ENCODE results near the gene CBY1. TPM values are rescaled to one million over a fixed set of nuclear protein-coding genes. Genes with fewer than 3 reads are reported as not detected.

Gene CBY1
- total RNA-seq, 4 donors from 2014 or later, result 6.6 to 19.5 (median 12.3) TPM

GRCh38 chr22:38706101-38706900 lies 49.9 kb downstream of the CBY1 start:
- Histone ChIP-seq H3K27me3 (no peaks in the 10 kb centered on the region), H3K4me1 (peaks cover 0 to 41% (median 10%) of the 10 kb centered on the region in 4 donors), H3K36me3 (peaks cover 0 to 13% (median 0%) of the 10 kb centered on the region in 3 donors), H3K27ac (peak overlapping the region; percentile 98 to 100 (median 99)), H3K4me3 (peak overlapping the region; percentile 96 to 99 (median 98)), H3K9me3 (no peaks in the 10 kb centered on the region)
- DNase-seq, result peak; percentile 47 to 71 (median 70)
- TF ChIP-seq CTCF (IDR thresholded peaks at IDR 0.05) (no peak), POLR2A (IDR thresholded peaks at IDR 0.05) (peak in 1 of 2 donors; percentile 38)

GRCh38 chr22:38706901-38707195 lies 50.4 kb downstream of the CBY1 start:
- Histone ChIP-seq H3K4me3 (peak overlapping the region; percentile 96 to 99 (median 98)), H3K27ac (peak overlapping the region; percentile 98 to 100 (median 99)), H3K27me3 (no peaks in the 10 kb centered on the region), H3K36me3 (peaks cover 0 to 13% (median 0%) of the 10 kb centered on the region in 3 donors), H3K4me1 (peaks cover 0 to 36% (median 10%) of the 10 kb centered on the region in 4 donors), H3K9me3 (no peaks in the 10 kb centered on the region)
- DNase-seq, result no peak
- TF ChIP-seq CTCF (IDR thresholded peaks at IDR 0.05) (no peak), POLR2A (IDR thresholded peaks at IDR 0.05) (no peak)

- no peak for DNase-seq
- Histone ChIP-seq H3K27ac (peak overlapping the region; percentile 98 to 100 (median 99)), H3K4me3 (peak overlapping the region; percentile 96 to 99 (median 98)), H3K36me3 (peaks cover 0 to 13% (median 0%) of the 10 kb centered on the region in 3 donors), H3K27me3 (no peaks in the 10 kb centered on the region), H3K9me3 (no peaks in the 10 kb centered on the region), H3K4me1 (peaks cover 0 to 35% (median 10%) of the 10 kb centered on the region in 4 donors)
- TF ChIP-seq CTCF (IDR thresholded peaks at IDR 0.05) (no peak), POLR2A (IDR thresholded peaks at IDR 0.05) (peak in 1 of 2 donors; percentile 70)
Measured at GRCh38 chr22:38707346-38707745, 50.9 kb downstream of the CBY1 start.

- Histone ChIP-seq H3K36me3 (peaks cover 0 to 13% (median 0%) of the 10 kb centered on the region in 3 donors), H3K4me1 (peaks cover 0 to 38% (median 10%) of the 10 kb centered on the region in 4 donors), H3K27ac (peak overlapping the region in 2 of 4 donors; percentile 72 to 100), H3K9me3 (no peaks in the 10 kb centered on the region), H3K4me3 (peak overlapping the region in 2 of 4 donors; percentile 0 to 98), H3K27me3 (no peaks in the 10 kb centered on the region)
- DNase-seq, result no peak
- TF ChIP-seq POLR2A (IDR thresholded peaks at IDR 0.05), result no peak
- no peak for TF ChIP-seq CTCF (IDR thresholded peaks at IDR 0.05)
Measured at GRCh38 chr22:38707984-38708383, 51.5 kb downstream of the CBY1 start.

- peak overlapping the region in 1 of 4 donors; percentile 72 for H3K27ac ChIP-seq
- H3K4me3 ChIP-seq, result no peak overlapping the region
- no peak for DNase-seq
Measured at GRCh38 chr22:38709306-38709705, 52.9 kb downstream of the CBY1 start.

More at GRCh38 chr22:38709306-38709705, 52.9 kb downstream of the CBY1 start:
- peaks cover 0 to 13% (median 0%) of the 10 kb centered on the region in 3 donors for H3K36me3 ChIP-seq
- H3K27me3 ChIP-seq, result no peaks in the 10 kb centered on the region
- TF ChIP-seq POLR2A (IDR thresholded peaks at IDR 0.05), result no peak
- no peak for TF ChIP-seq CTCF (IDR thresholded peaks at IDR 0.05)
- H3K9me3 ChIP-seq, result no peaks in the 10 kb centered on the region
- peaks cover 0 to 44% (median 10%) of the 10 kb centered on the region in 4 donors for H3K4me1 ChIP-seq
